Neural crest cell (in vitro differentiated cells): ENCODE data around the gene LAS1L. TPM values are rescaled to one million over a fixed set of nuclear protein-coding genes. Genes with fewer than 3 reads are reported as not detected.
"Not testable (repeated sequence)": the region's sequence is repeated elsewhere in the genome, so short reads cannot be mapped to it uniquely, and the experiment has no call there.

Experiments used
- DNase-seq: peaks from one replicate; pipeline ENCODE4 v3.0.0; 2021; ENCODE audit warnings: low read depth, mixed read lengths, low spot score
- H3K27ac Mint-ChIP-seq: one replicate; pipeline ENCODE4 v1.8.0; 2021; ENCODE audit warnings: mild to moderate bottlenecking, mixed read lengths; ENCODE audit not compliant: unreplicated experiment
- H3K27me3 Mint-ChIP-seq: 2 replicates; pipeline ENCODE4 v1.8.0; 2021; ENCODE audit warnings: low read depth, mild to moderate bottlenecking, mixed read lengths
- H3K36me3 Mint-ChIP-seq: 2 replicates; pipeline ENCODE4 v1.8.0; 2021; ENCODE audit warnings: low read depth, mild to moderate bottlenecking, mixed read lengths
- H3K4me1 Mint-ChIP-seq: 2 replicates; pipeline ENCODE4 v1.8.0; 2021; ENCODE audit warnings: mixed read lengths
- H3K4me3 Mint-ChIP-seq: one replicate; pipeline ENCODE4 v1.8.0; 2021; ENCODE audit warnings: mild to moderate bottlenecking, mixed read lengths
- H3K9me3 Mint-ChIP-seq: 2 replicates; pipeline ENCODE4 v1.8.0; 2021; ENCODE audit warnings: mixed read lengths
- total RNA-seq: library from RNA; stranded (reverse); gene quantifications from 2 replicates; pipeline ENCODE4 v1.2.1, GENCODE V29; 2021
- TF ChIP-seq, protein P1 (sequence below): fragments of 200-600 bp; sonication (generic); conservative IDR thresholded peaks from 2 replicates; pipeline ENCODE4 v1.5.0; 2021; ENCODE audit warnings: antibody characterized with exemption, mild to moderate bottlenecking

The LAS1L gene
- total RNA-seq, 1 donor from 2014 or later = 48.5 TPM

DNA sequence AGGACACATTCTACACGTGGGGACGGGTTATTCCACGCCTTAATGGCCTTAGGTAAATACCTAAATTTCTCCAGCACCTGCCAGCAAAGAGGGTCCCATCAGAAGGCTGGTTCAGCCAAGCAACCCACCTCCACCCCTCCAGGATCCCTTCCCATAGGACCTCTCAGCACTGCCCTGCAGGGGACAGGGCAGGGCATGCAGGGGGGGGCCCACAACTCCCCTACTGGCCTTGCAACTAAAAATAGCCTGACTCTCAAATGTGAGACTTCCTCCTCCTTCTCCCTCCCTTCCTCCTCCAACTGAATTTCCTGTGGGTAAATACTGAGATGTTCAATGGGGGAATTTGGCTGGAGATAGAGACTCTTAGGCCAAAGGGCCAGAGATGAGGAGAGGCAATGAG is 6.3 kb downstream of the LAS1L start:
- H3K4me3 Mint-ChIP-seq = no peak overlapping the region
- no peaks in the 10 kb centered on the region for H3K27me3 Mint-ChIP-seq
- DNase-seq = no peak
- no peak overlapping the region for H3K27ac Mint-ChIP-seq
- H3K4me1 Mint-ChIP-seq = peaks cover 8% of the 10 kb centered on the region
- H3K9me3 Mint-ChIP-seq = no peaks in the 10 kb centered on the region
- TF ChIP-seq, protein P1, sequence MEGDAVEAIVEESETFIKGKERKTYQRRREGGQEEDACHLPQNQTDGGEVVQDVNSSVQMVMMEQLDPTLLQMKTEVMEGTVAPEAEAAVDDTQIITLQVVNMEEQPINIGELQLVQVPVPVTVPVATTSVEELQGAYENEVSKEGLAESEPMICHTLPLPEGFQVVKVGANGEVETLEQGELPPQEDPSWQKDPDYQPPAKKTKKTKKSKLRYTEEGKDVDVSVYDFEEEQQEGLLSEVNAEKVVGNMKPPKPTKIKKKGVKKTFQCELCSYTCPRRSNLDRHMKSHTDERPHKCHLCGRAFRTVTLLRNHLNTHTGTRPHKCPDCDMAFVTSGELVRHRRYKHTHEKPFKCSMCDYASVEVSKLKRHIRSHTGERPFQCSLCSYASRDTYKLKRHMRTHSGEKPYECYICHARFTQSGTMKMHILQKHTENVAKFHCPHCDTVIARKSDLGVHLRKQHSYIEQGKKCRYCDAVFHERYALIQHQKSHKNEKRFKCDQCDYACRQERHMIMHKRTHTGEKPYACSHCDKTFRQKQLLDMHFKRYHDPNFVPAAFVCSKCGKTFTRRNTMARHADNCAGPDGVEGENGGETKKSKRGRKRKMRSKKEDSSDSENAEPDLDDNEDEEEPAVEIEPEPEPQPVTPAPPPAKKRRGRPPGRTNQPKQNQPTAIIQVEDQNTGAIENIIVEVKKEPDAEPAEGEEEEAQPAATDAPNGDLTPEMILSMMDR = no peak
- no peaks in the 10 kb centered on the region for H3K36me3 Mint-ChIP-seq

DNA sequence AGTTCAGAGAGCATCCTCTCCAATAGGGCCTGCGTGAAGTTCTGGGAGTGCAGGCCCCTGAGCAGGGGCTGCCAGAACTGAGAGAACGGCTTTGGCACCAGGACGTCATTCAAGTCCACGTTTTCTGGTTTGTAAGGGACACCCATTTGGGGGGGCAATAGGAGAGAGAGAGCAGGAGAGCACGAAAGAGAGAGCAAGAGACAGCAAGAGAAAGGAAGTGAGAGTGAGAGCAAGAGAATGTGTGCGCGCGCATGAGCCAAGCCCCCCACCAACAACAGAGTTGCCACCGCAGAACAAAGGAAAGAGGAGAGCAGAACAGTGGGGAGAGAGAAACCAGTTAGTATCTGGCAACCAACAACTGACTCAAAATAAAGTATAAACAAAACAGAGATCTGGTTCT is 10.4 kb downstream of the LAS1L start:
- Mint-ChIP-seq H3K4me1 (no peaks in the 10 kb centered on the region), H3K27me3 (no peaks in the 10 kb centered on the region), H3K9me3 (no peaks in the 10 kb centered on the region), H3K4me3 (no peak overlapping the region), H3K36me3 (peaks cover 18% of the 10 kb centered on the region), H3K27ac (no peak overlapping the region)
- TF ChIP-seq, protein P1 = no peak
- DNase-seq = no peak

DNA sequence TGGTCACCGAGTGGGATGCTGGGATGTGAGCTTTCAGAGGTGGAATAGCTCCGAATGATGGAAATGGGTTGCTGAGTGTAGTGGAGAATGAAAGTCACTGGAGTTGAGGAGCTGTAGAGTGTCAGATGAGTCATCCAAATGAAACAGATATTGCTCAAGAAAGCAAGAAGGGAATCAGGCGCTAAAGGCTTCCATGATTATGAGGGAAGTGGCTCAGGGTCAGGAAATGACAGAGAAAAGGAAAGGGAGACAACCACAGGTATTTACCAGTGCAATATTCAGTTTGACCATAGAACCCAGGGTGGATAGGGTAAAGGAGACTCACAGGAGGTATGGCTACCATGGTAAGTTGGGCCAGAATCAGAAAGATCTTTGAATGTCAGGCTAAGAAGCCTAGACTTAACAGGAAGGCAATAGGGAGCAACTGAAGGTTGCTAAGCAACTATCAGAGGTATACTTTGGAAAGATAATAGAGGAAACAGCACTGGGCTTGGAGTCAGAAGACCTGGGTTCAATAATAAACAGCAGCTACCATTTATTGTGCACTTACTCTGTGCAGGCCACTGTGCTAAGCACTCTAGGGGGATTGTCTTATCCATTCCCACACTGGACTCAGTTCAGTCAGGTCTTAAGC is 11.7 kb downstream of the LAS1L start:
- H3K9me3 Mint-ChIP-seq = no peaks in the 10 kb centered on the region
- no peak overlapping the region for H3K4me3 Mint-ChIP-seq
- H3K27ac Mint-ChIP-seq = no peak overlapping the region
- H3K36me3 Mint-ChIP-seq = peaks cover 19% of the 10 kb centered on the region
- TF ChIP-seq, protein P1 = no peak
- H3K27me3 Mint-ChIP-seq = no peaks in the 10 kb centered on the region
- no peak for DNase-seq
- H3K4me1 Mint-ChIP-seq = no peaks in the 10 kb centered on the region

DNA sequence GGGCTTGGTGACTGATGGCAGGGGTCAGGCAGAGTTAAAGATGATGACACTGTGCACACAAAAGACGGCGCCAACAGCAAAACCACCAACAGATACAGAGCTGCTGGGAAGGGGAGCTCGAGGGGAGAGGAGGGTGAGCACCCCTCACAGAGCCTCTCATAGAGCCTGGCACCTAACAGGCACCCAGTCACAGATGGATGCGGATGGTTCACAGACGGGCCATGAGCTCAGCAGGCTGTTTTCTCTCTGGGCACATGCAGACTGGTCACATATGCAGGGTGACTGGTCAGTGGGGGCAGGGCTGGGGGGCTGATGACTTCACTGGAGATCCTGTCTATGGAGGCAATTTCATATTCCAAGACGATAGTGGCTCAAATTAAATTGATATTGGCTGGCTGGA is 15.1 kb downstream of the LAS1L start:
- peaks cover 19% of the 10 kb centered on the region for H3K36me3 Mint-ChIP-seq
- not testable (repeated sequence) for H3K27me3 Mint-ChIP-seq, H3K4me3 Mint-ChIP-seq, H3K9me3 Mint-ChIP-seq, H3K27ac Mint-ChIP-seq, H3K4me1 Mint-ChIP-seq, DNase-seq

DNA sequence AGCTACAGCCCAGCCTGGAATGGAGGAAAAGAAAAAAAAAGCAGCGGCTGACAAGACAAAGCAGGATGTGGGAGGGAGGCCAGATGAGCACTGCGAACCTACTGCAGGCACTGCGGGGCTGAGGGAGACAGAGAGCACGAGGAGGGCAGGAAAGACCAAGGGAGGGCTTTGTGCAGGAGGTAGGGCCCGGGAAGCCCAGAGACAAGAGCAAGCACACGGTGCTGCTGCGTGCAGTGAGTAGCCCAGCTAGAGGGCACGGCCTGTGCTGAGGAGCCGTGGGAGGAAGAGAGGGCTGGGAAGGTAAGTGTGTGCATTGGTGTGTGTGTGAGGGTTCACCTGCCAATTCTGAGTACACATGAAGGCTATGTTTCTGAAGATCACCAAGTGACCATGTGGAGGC is 15.6 kb downstream of the LAS1L start:
- Mint-ChIP-seq H3K36me3 (peaks cover 19% of the 10 kb centered on the region), H3K27ac (peak overlapping the region; percentile 57)
- H3K4me1 Mint-ChIP-seq, H3K4me3 Mint-ChIP-seq, H3K27me3 Mint-ChIP-seq, DNase-seq, H3K9me3 Mint-ChIP-seq: not testable (repeated sequence)

DNA sequence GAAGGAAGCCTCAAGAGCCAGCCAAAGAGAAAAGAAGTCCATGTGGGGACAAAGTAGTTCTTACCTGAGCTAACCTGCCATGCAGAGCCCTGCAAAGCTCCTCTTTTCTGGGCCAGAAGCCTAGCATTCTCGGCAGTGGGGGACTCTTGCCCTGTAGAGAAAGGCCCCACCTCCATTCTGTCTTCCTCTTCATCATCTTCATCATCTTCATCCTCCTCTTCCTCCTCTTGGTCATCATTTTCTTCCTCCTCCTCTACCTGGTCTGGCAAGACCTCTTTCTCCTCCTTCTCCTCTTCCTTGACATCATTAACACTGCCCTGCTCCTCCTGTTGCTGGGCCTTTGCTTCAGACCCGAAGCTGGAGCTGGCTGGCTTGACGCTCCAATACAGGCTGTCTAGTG is 16.7 kb downstream of the LAS1L start:
- Mint-ChIP-seq H3K4me1 (no peaks in the 10 kb centered on the region), H3K27ac (no peak overlapping the region), H3K36me3 (peaks cover 19% of the 10 kb centered on the region), H3K4me3 (no peak overlapping the region), H3K27me3 (no peaks in the 10 kb centered on the region), H3K9me3 (no peaks in the 10 kb centered on the region)
- no peak for DNase-seq
- TF ChIP-seq, protein P1 = no peak
